K562 (cell line): ENCODE data around the gene LCN12. TPM values are rescaled to one million over a fixed set of nuclear protein-coding genes. Genes with fewer than 3 reads are reported as not detected.

Source experiments
- ATAC-seq: fragments of 200-7000 bp; cut with Tn5 transposase; 3 replicates; pipeline ENCODE4 v1.9.1; 2020; ENCODE audit warnings: moderate library complexity
- BruUV-seq: library from RNA; stranded (reverse); fragments of 400-500 nt; replicated peaks from 2 replicates; lab custom pipeline; 2021; lab: Mats Ljungman, UMichigan
- CTCF ChIA-PET: fragments of 300-600 bp; formaldehyde crosslinking; extraction: SDS; loops from one replicate; lab custom pipeline; 2021; ENCODE audit warnings: low intra/inter-chr PET ratio; lab: Yijun Ruan, JAX
- POLR2A ChIA-PET: fragments of 300-600, 350-650 bp; sonication (Branson Sonifier 250); formaldehyde crosslinking; extraction: SDS; loops from one replicate; lab custom pipeline; 2021; ENCODE audit warnings: antibody characterized with exemption, inconsistent platforms; lab: Yijun Ruan, JAX
- DNase-seq, 4 experiments: peaks; one replicate each; pipeline versions ENCODE4 v3.0.0 to v3.0.0-alpha.2; 2011 to 2018; ENCODE audit warnings: low spot score in 3 of 4, mixed read lengths in 3 of 4; ENCODE audit errors: extremely low read depth in 1 of 4
- FAIRE-seq: peaks from 2 replicates; lab custom pipeline; 2011; peaks lifted over from hg19 to GRCh38; lab: Jason Lieb, UNC
- H2AFZ ChIP-seq: 2 replicates; pipeline ENCODE4 v1.6.0; 2011; ENCODE audit warnings: low read depth, low read length, control low read depth, inconsistent platforms
- H3K27ac ChIP-seq: fragments of 200-600 bp; 3 replicates; pipeline ENCODE4 v1.8.0; 2011; ENCODE audit warnings: low read depth, mild to moderate bottlenecking, control low read depth, inconsistent platforms, low read length, moderate library complexity, mixed read lengths; ENCODE audit errors: extremely low read depth
- H3K27me3 ChIP-seq, 2 experiments: fragments of 300-600 bp in 1 of 2; 2 replicates in 1 of 2; 3 replicates in 1 of 2; pipeline versions ENCODE4 v1.6.0 to v1.8.0; 2011; ENCODE audit warnings: inconsistent platforms in 2 of 2, low read length in 2 of 2, mild to moderate bottlenecking in 1 of 2, mixed read lengths in 1 of 2, moderate library complexity in 1 of 2; ENCODE audit not compliant: control insufficient read depth in 2 of 2, insufficient read depth in 2 of 2
- H3K36me3 ChIP-seq: fragments of 300-600 bp; 3 replicates; pipeline ENCODE4 v1.8.0; 2011; ENCODE audit warnings: mild to moderate bottlenecking, low read length, inconsistent platforms; ENCODE audit not compliant: control insufficient read depth, insufficient read depth
- H3K4me1 ChIP-seq, 2 experiments: fragments of 200-600 bp in 1 of 2; replicated peaks in 1 of 2; 2 replicates in 1 of 2; 3 replicates in 1 of 2; pipeline versions ENCODE4 v1.5.1 to v1.8.0; 2011; ENCODE audit warnings: inconsistent platforms in 2 of 2, low read length in 2 of 2, mild to moderate bottlenecking in 1 of 2, mixed read lengths in 1 of 2, moderate library complexity in 1 of 2; ENCODE audit not compliant: control insufficient read depth in 2 of 2, insufficient read depth in 2 of 2
- H3K4me2 ChIP-seq: 2 replicates; pipeline ENCODE4 v1.6.1; 2011; ENCODE audit warnings: low read length, control low read depth, inconsistent platforms, mixed read lengths; ENCODE audit not compliant: insufficient read depth
- H3K4me3 ChIP-seq: fragments of 200-600 bp; sonication (generic), shearing (Covaris generic); 2 replicates; pipeline ENCODE4 v1.5.1; 2016; ENCODE audit warnings: control low read depth, inconsistent platforms
- H3K79me2 ChIP-seq: fragments of 200-600 bp; 3 replicates; pipeline ENCODE4 v1.8.0; 2011; ENCODE audit warnings: low read length, inconsistent platforms; ENCODE audit not compliant: control insufficient read depth, insufficient read depth
- H3K9ac ChIP-seq, 2 experiments: 2 replicates each; pipeline versions ENCODE4 v1.6.0 to v1.6.1; 2011; ENCODE audit warnings: low read depth in 2 of 2, low read length in 2 of 2, control low read depth in 1 of 2, inconsistent platforms in 1 of 2, mild to moderate bottlenecking in 1 of 2, mixed read lengths in 1 of 2; ENCODE audit not compliant: insufficient read depth in 1 of 2
- H3K9me1 ChIP-seq: one replicate; pipeline ENCODE4 v1.6.0; 2011; ENCODE audit warnings: inconsistent platforms, mild to moderate bottlenecking, low read length, moderate library complexity; ENCODE audit not compliant: control insufficient read depth, insufficient read depth
- H3K9me3 ChIP-seq: replicated peaks from 2 replicates; pipeline ENCODE4 v1.5.1; 2011; ENCODE audit warnings: low read depth, low read length, inconsistent platforms; ENCODE audit not compliant: control insufficient read depth, insufficient read depth
- H4K20me1 ChIP-seq: replicated peaks from 2 replicates; pipeline ENCODE4 v1.6.1; 2011; ENCODE audit warnings: low read length, inconsistent platforms, mixed read lengths; ENCODE audit not compliant: control insufficient read depth, insufficient read depth
- AFF4 ChIP-seq: sonication (generic); formaldehyde crosslinking; IDR thresholded peaks from 2 replicates; pipeline ENCODE4 v1.8.0; 2023; ENCODE audit warnings: mild to moderate bottlenecking, missing genetic modification reagents
- ARID3B ChIP-seq: fragments of 250-450 bp; sonication (Bioruptor Pico); IDR thresholded peaks from 2 replicates; pipeline ENCODE4 v1.4.0; 2020; ENCODE audit warnings: borderline replicate concordance
- BRCA1 ChIP-seq, 2 experiments: fragments of 450-650 bp in 1 of 2; sonication (generic) in 1 of 2; formaldehyde crosslinking in 1 of 2; IDR thresholded peaks; 2 replicates each; pipeline versions ENCODE4 v1.5.0 to v1.6.1; 2017 to 2020; ENCODE audit warnings: mild to moderate bottlenecking in 1 of 2, missing genetic modification reagents in 1 of 2
- CBFA2T2 ChIP-seq: fragments of 450-650 bp; conservative IDR thresholded peaks from 2 replicates; pipeline ENCODE4 v1.6.1; 2017; ENCODE audit warnings: mild to moderate bottlenecking
- HES1 ChIP-seq: fragments of 450-650 bp; IDR thresholded peaks from 2 replicates; pipeline ENCODE4 v1.6.1; 2016; ENCODE audit warnings: low read depth, mild to moderate bottlenecking, moderate library complexity
- KAT2B ChIP-seq: IDR thresholded peaks from one replicate; pipeline ENCODE4 v1.6.1; 2012; ENCODE audit warnings: low read depth, mild to moderate bottlenecking, control low read depth, inconsistent platforms, low read length, moderate library complexity
- MTA2 ChIP-seq: fragments of 450-650 bp; IDR thresholded peaks from 2 replicates; pipeline ENCODE4 v1.6.1; 2016; ENCODE audit warnings: low read depth
- NR4A1 ChIP-seq, 2 experiments: fragments of 250-450 bp in 1 of 2; fragments of 450-650 bp in 1 of 2; sonication (Bioruptor Pico) in 1 of 2; IDR thresholded peaks; 2 replicates each; pipeline versions ENCODE4 v1.4.0 to v1.6.1; 2016 to 2020; ENCODE audit warnings: mild to moderate bottlenecking in 2 of 2, missing compliant biosample characterization in 1 of 2, missing genetic modification characterization in 1 of 2, moderate library complexity in 1 of 2
- RFX1 ChIP-seq: fragments of 450-650 bp; IDR thresholded peaks from 2 replicates; pipeline ENCODE4 v1.6.1; 2016; ENCODE audit warnings: mild to moderate bottlenecking, moderate library complexity
- SIN3A ChIP-seq, 2 experiments: fragments of 150-350 bp in 1 of 2; IDR thresholded peaks; 2 replicates each; pipeline ENCODE4 v1.6.1; 2011 to 2016; ENCODE audit warnings: borderline replicate concordance in 2 of 2, low read depth in 2 of 2, low read length in 2 of 2, mild to moderate bottlenecking in 2 of 2, moderate library complexity in 2 of 2; ENCODE audit not compliant: control insufficient read depth in 1 of 2
- TARDBP ChIP-seq: fragments of 450-650 bp; IDR thresholded peaks from 2 replicates; pipeline ENCODE4 v1.6.1; 2016
- ZEB2 ChIP-seq: fragments of 450-650 bp; IDR thresholded peaks from 2 replicates; pipeline ENCODE4 v1.6.1; 2016
- ZNF134 ChIP-seq: fragments of 250-450 bp; sonication (Bioruptor Pico); conservative IDR thresholded peaks from 2 replicates; pipeline ENCODE4 v1.4.0; 2020
- ZNF224 ChIP-seq: sonication (generic); formaldehyde crosslinking; IDR thresholded peaks from 2 replicates; pipeline ENCODE4 v1.8.0; 2022; ENCODE audit warnings: mild to moderate bottlenecking, missing genetic modification reagents
- ZNF561 ChIP-seq: fragments of 450-650 bp; formaldehyde crosslinking; conservative IDR thresholded peaks from 2 replicates; pipeline ENCODE4 v1.4.0; 2020; ENCODE audit warnings: mild to moderate bottlenecking, moderate library complexity
- ZNF780A ChIP-seq: fragments of 250-450 bp; sonication (Bioruptor Pico); IDR thresholded peaks from 2 replicates; pipeline ENCODE4 v1.5.0; 2021; ENCODE audit warnings: mild to moderate bottlenecking
- WGBS: fragments of 100-300 bp; shearing (Covaris generic); methylation state at CpG from one replicate; pipeline ENCODE4 v1.1.6; 2016; ENCODE audit warnings: low coverage, mixed read lengths; ENCODE audit not compliant: insufficient coverage; ENCODE audit errors: missing lambda C conversion rate; 5-methylcytosine and 5-hydroxymethylcytosine counted together
- in situ Hi-C: fragments of 300-500 bp; cut with MboI; formaldehyde crosslinking; loops from 4 replicates; pipeline ENCODE4 v1.15.0; 2018; ENCODE audit warnings: inconsistent platforms, mixed read lengths
- intact Hi-C: fragments of 100-400 bp; cut with micrococcal nuclease; formaldehyde crosslinking; loops from 2 replicates; pipeline ENCODE4 v1.14.2; 2022
- polyA plus RNA-seq, 8 experiments: library from polyadenylated mRNA; depleted of rRNA in 4 of 8; stranded (reverse) in 5 of 8; unstranded in 3 of 8; fragments of >200 nt; fragmentation: Nextera tagmentation in 2 of 8; fragmentation: Illumina TruSeq in 1 of 8; extraction: Ambion mirVana in 2 of 8; extraction: Trizol in 1 of 8; gene quantifications; 2 replicates each; pipeline versions ENCODE4 v1.2.1 to v1.2.3, GENCODE V29; 2011 to 2014; ENCODE audit warnings: inconsistent platforms in 1 of 8, missing spikeins in 1 of 8
- total RNA-seq, 7 experiments: library from RNA; depleted of rRNA in 6 of 7; stranded (reverse); fragments of >200 nt in 6 of 7; fragmentation: Illumina TruSeq in 2 of 7; extraction: Trizol in 2 of 7; gene quantifications; 2 replicates each; pipeline versions ENCODE4 v1.2.1 to v1.2.3, GENCODE V29; 2011 to 2021; ENCODE audit warnings: low replicate concordance in 1 of 7

LCN12 gene
- total and polyA plus RNA-seq, 9 of the 15 experiments (the other 6 are each of a cell fraction or from before 2014, with no cell fraction given) = 0.05 TPM; not detected in 8

- Histone ChIP-seq H3K4me1 (peaks cover 0 to 61% of the 10 kb centered on the region in 2 experiments; a peak in 2 of 5 replicates), H3K4me3 (no peak overlapping the region), H3K9me3 (no peaks in the 10 kb centered on the region), H3K9me1 (no peaks in the 10 kb centered on the region), H2AFZ (no peak overlapping the region), H4K20me1 (0 out of 2 replicates have a peak, but pooled peaks cover 4% of the 10 kb centered on the region), H3K27me3 (peaks cover 2 to 7% of the 10 kb centered on the region in 2 experiments; a peak in 3 of 5 replicates), H3K9ac (no peak overlapping the region; a peak in 1 of 4 replicates), H3K4me2 (no peak overlapping the region), H3K36me3 (no peaks in the 10 kb centered on the region), H3K27ac (no peak overlapping the region), H3K79me2 (no peaks in the 10 kb centered on the region)
- WGBS = 9% methylated on average over 9 of the region's 9 CpGs
- FAIRE-seq (no peak), ATAC-seq (no peak), DNase-seq (no peak)
- CTCF ChIA-PET = no interaction called here
- BruUV-seq = no TSS peak
- in situ Hi-C loops (no loop called here), intact Hi-C loops (no loop called here)
- TF ChIP-seq AFF4 (CRISPR knock-in tag) = no peak
- TF ChIP-seq KAT2B = no peak
- no peak for TF ChIP-seq ZNF561 (CRISPR knock-in tag)
- TF ChIP-seq ZNF224 (CRISPR knock-in tag) = no peak
- no peak for TF ChIP-seq RFX1
- no peak for TF ChIP-seq CBFA2T2
- no peak for TF ChIP-seq BRCA1 (IDR thresholded peaks at IDR 0.05)
- TF ChIP-seq BRCA1 (CRISPR knock-in tag; IDR thresholded peaks at IDR 0.05) = no peak
- TF ChIP-seq HES1 = no peak
- no peak for TF ChIP-seq ARID3B (CRISPR knock-in tag)
- TF ChIP-seq NR4A1 (CRISPR knock-in tag; IDR thresholded peaks at IDR 0.05) = no peak
- TF ChIP-seq NR4A1 (tag; IDR thresholded peaks at IDR 0.05) = no peak
- TF ChIP-seq TARDBP = no peak
- TF ChIP-seq SIN3A (IDR thresholded peaks at IDR 0.05; ENCODE audit: borderline replicate concordance in 2 of 2, control insufficient read depth in 1 of 2, low read depth in 2 of 2, low read length in 2 of 2) = no peak
- no peak for TF ChIP-seq ZNF134 (CRISPR knock-in tag)
- TF ChIP-seq ZNF780A (CRISPR knock-in tag) = no peak
- TF ChIP-seq ZEB2 = no peak
- no peak for TF ChIP-seq MTA2
- POLR2A ChIA-PET = no interaction called here
These were observed 3.9 kb downstream of the LCN12 start for GRCh38 chr9:136955943-136956335.
